ENCODE measurements around the gene RGS7. TPM values are rescaled to one million over a fixed set of nuclear protein-coding genes. Genes with fewer than 3 reads are reported as not detected.

The RGS7 gene
- total RNA-seq, 1 experiment from 2014 or later, result 1.5 TPM

- peaks cover 2% of the 10 kb centered on the region; the same call in 1 of the 2 replicates for H3K4me1 ChIP-seq (ENCODE audit: insufficient read depth, low read length)
- H3K36me3 Mint-ChIP-seq (ENCODE audit: insufficient read depth in 1 of 3, low read depth in 3 of 3), result no peaks in the 10 kb centered on the region
- no peak overlapping the region for H3K56ac ChIP-seq (ENCODE audit: insufficient read length, low read depth, low read length)
- no peaks in the 10 kb centered on the region for H4K20me1 ChIP-seq (ENCODE audit: control insufficient read depth, insufficient read depth, insufficient read length)
- H3K23ac ChIP-seq (ENCODE audit: insufficient read length, low read depth, low read length), result no peak overlapping the region
- H3K4ac ChIP-seq (ENCODE audit: low read depth, low read length), result no peak overlapping the region
- no peaks in the 10 kb centered on the region for H3K27me3 Mint-ChIP-seq (ENCODE audit: low read depth)
- H2BK15ac ChIP-seq (ENCODE audit: low read depth, low read length), result no peak overlapping the region
- no peak overlapping the region for H3K9ac ChIP-seq (ENCODE audit: extremely low read depth, insufficient read length, low read length)
- no peak overlapping the region for H2BK20ac ChIP-seq (ENCODE audit: low read depth, low read length, poor library complexity, severe bottlenecking)
- H4K8ac ChIP-seq (replicated peaks; ENCODE audit: insufficient read length, low read depth, low read length), result no peak overlapping the region
- H3K23me2 ChIP-seq (ENCODE audit: insufficient read length, low read depth, low read length, poor library complexity, severe bottlenecking), result no peaks in the 10 kb centered on the region
- no peak overlapping the region for H4K91ac ChIP-seq (ENCODE audit: insufficient read length, low read depth, low read length)
- no peaks in the 10 kb centered on the region for H3K27me3 ChIP-seq (ENCODE audit: insufficient read depth, low read length)
- TF ChIP-seq, protein P1, sequence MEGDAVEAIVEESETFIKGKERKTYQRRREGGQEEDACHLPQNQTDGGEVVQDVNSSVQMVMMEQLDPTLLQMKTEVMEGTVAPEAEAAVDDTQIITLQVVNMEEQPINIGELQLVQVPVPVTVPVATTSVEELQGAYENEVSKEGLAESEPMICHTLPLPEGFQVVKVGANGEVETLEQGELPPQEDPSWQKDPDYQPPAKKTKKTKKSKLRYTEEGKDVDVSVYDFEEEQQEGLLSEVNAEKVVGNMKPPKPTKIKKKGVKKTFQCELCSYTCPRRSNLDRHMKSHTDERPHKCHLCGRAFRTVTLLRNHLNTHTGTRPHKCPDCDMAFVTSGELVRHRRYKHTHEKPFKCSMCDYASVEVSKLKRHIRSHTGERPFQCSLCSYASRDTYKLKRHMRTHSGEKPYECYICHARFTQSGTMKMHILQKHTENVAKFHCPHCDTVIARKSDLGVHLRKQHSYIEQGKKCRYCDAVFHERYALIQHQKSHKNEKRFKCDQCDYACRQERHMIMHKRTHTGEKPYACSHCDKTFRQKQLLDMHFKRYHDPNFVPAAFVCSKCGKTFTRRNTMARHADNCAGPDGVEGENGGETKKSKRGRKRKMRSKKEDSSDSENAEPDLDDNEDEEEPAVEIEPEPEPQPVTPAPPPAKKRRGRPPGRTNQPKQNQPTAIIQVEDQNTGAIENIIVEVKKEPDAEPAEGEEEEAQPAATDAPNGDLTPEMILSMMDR (conservative IDR thresholded peaks at IDR 0.05), result no peak
- H3K18ac ChIP-seq (ENCODE audit: insufficient read length, low read depth, low read length), result no peak overlapping the region
- H3T11ph ChIP-seq (ENCODE audit: low read length), result no peak overlapping the region
- H3K4me3 Mint-ChIP-seq, result no peak overlapping the region
- peaks cover 16 to 17% of the 10 kb centered on the region in 2 experiments for H3K4me1 Mint-ChIP-seq
- no peaks in the 10 kb centered on the region for H3K9me3 ChIP-seq (ENCODE audit: control insufficient read depth, low read depth, low read length)
- no peak overlapping the region for H3K14ac ChIP-seq (ENCODE audit: insufficient read depth, low read length)
- no peak overlapping the region for H4K5ac ChIP-seq (ENCODE audit: insufficient read length, low read depth, low read length)
- no peak for DNase-seq
- H2BK5ac ChIP-seq (ENCODE audit: insufficient read length, low read length), result no peak overlapping the region
- H3K4me2 ChIP-seq (ENCODE audit: insufficient read depth, insufficient read length, low read length), result no peak overlapping the region
- H3K79me1 ChIP-seq (ENCODE audit: insufficient read depth, low read depth, low read length, poor library complexity, severe bottlenecking), result no peaks in the 10 kb centered on the region
- no peak overlapping the region for H2BK12ac ChIP-seq (ENCODE audit: insufficient read length, low read depth, low read length)
- no peaks in the 10 kb centered on the region for H3K79me2 ChIP-seq (ENCODE audit: insufficient read depth, low read length)
- no peak overlapping the region for H2AFZ ChIP-seq (ENCODE audit: low read length)
- peaks cover 0 to 4% of the 10 kb centered on the region in 2 experiments; a peak in 1 of 5 replicates for H3K9me3 Mint-ChIP-seq
- H2AK5ac ChIP-seq (ENCODE audit: insufficient read length, low read length), result no peak overlapping the region
- H3K27ac ChIP-seq (ENCODE audit: insufficient read length, low read depth, low read length), result no peak overlapping the region
- no peak overlapping the region for H2BK120ac ChIP-seq (ENCODE audit: low read depth, low read length, poor library complexity, severe bottlenecking)
- WGBS (ENCODE audit: extremely low coverage, insufficient read length, low lambda C conversion rate), result no CpG with 5 or more reads among the region's 1 CpG
- peak overlapping the region; percentile 6 to 90 (median 75); a peak in 3 of 7 replicates for H3K27ac Mint-ChIP-seq
These were observed 598.7 kb downstream of the RGS7 start for GRCh38 chr1:240758296-240758695.
